Tibial nerve (tissue), 4 donors: ENCODE data around the gene NEK10. TPM values are rescaled to one million over a fixed set of nuclear protein-coding genes. Genes with fewer than 3 reads are reported as not detected.

Experiments
- DNase-seq, 2 donors: peaks; one replicate each; pipeline ENCODE4 v3.0.0-alpha.2; 2019; ENCODE audit warnings: low spot score in 2 of 2
- H3K27ac ChIP-seq, 4 donors: fragments of 200-600 bp; sonication (generic) in 3 of 4; one replicate each; pipeline ENCODE4 v1.5.1; 2017 to 2019; ENCODE audit warnings: mild to moderate bottlenecking in 1 of 4
- H3K27me3 ChIP-seq, 2 donors: fragments of 200-600 bp; sonication (generic) in 1 of 2; one replicate each; pipeline versions ENCODE4 v1.5.1 to v1.6.0; 2017 to 2019
- H3K36me3 ChIP-seq, 3 donors: fragments of 200-600 bp; sonication (generic); one replicate each; pipeline ENCODE4 v1.5.1; 2018 to 2019
- H3K4me1 ChIP-seq, 4 donors: fragments of 200-600 bp; sonication (generic) in 3 of 4; one replicate each; pipeline ENCODE4 v1.5.1; 2017 to 2019
- H3K4me3 ChIP-seq, 4 donors: fragments of 200-600 bp; sonication (generic) in 3 of 4; one replicate each; pipeline ENCODE4 v1.5.1; 2017 to 2019; ENCODE audit warnings: mild to moderate bottlenecking in 1 of 4, moderate library complexity in 1 of 4
- H3K9me3 ChIP-seq, 4 donors: fragments of 200-600 bp; sonication (generic) in 3 of 4; one replicate each; pipeline ENCODE4 v1.5.1; 2017 to 2019
- EP300 ChIP-seq, 2 donors: sonication (generic); formaldehyde crosslinking; IDR thresholded peaks; one replicate each; pipeline ENCODE4 v1.6.1; 2017; ENCODE audit warnings: antibody characterized with exemption in 2 of 2, mild to moderate bottlenecking in 1 of 2
- POLR2A ChIP-seq, 2 donors: fragments of 450-650 bp; IDR thresholded peaks; one replicate each; pipeline ENCODE4 v1.6.1; 2017; ENCODE audit warnings: antibody characterized with exemption in 2 of 2, mild to moderate bottlenecking in 2 of 2, moderate library complexity in 2 of 2
- WGBS, 2 donors: methylation state at CpG; one replicate each; pipeline ENCODE4 v1.1.5; 2018; 5-methylcytosine and 5-hydroxymethylcytosine counted together
- total RNA-seq, 4 donors: library from RNA; depleted of rRNA; stranded (reverse); fragments of >200 nt; gene quantifications; one replicate each; pipeline ENCODE4 v1.1.0, GENCODE V29; 2016
- TF ChIP-seq, protein P1 (sequence below), 5 experiments: fragments of 200-600 bp in 3 of 5; fragments of 450-650 bp in 2 of 5; sonication (generic) in 3 of 5; IDR thresholded peaks; one replicate each; pipeline ENCODE4 v1.5.1; 2016 to 2019; ENCODE audit warnings: antibody characterized with exemption in 5 of 5, mild to moderate bottlenecking in 3 of 5, moderate library complexity in 2 of 5

The NEK10 gene
- total RNA-seq, 4 donors from 2014 or later, result 0.20 to 2.4 (median 1.7) TPM

DNA sequence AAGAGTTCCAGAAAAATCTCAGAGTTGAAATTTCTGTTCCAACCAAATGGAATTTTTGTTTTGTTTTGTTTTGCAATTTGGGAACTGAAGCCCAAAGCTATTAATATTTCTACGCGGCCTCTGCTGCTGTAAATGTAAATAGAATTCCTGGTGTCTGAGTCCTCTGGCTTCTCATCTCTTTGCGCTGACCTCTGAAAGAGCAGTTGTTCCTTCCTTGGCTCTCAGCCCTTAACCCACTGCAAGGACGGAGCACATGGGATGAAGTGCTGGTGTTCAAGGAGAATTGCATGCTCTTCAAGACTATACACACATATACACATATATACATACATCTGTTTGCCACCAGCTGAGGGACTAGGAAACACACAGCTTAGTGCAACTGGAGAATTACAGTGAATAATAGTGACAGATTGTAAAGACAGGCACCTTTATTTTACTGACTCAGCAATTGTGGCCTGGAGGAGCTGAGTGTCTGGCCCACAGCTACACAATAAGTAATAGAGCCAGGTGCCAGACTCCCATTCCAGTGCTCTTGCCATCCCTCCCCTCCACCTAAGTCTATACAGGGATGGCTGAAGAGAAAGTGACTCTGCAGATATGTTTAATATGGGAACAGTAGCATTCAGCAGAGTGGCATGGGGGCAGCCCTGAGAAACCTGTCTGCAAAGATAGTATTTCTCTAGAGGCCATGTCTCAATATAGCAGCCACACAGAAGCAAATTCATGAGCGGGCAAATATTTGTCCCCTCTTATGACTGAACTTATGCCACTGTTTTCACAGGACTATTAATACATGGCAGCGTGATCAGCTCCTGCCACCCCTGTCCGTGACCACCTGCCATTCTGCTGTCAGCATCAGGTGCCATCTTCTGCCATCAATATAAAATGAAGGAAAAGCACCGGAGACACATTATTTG lies 42.3 kb downstream of the NEK10 start:
- H3K27ac ChIP-seq, result no peak overlapping the region
- WGBS, 2 donors, result 54 to 55% methylated on average over 8 of the region's 8 CpGs

DNA sequence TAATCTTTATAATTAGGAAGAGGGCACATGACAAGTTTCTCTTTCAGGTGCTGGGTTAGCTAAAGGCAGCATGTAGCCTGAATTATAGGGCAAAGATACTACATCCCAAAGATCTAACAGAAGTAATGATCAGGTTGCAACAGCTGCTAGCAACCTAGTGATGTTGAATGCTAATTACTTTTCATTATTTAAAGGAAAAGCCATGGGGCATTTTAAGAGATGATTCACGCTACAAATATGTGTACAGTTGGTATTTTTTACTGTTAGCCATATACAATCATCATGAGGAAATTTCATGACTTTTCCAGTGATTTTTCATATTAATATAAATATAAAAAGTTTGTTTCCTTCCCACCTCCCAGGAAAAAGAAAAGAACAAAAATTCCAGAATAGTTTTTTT lies 43.0 kb downstream of the NEK10 start:
- no peak overlapping the region for H3K4me3 ChIP-seq
- no peak for TF ChIP-seq POLR2A (IDR thresholded peaks at IDR 0.05)
- no peak for TF ChIP-seq EP300 (IDR thresholded peaks at IDR 0.05)
- TF ChIP-seq, protein P1, sequence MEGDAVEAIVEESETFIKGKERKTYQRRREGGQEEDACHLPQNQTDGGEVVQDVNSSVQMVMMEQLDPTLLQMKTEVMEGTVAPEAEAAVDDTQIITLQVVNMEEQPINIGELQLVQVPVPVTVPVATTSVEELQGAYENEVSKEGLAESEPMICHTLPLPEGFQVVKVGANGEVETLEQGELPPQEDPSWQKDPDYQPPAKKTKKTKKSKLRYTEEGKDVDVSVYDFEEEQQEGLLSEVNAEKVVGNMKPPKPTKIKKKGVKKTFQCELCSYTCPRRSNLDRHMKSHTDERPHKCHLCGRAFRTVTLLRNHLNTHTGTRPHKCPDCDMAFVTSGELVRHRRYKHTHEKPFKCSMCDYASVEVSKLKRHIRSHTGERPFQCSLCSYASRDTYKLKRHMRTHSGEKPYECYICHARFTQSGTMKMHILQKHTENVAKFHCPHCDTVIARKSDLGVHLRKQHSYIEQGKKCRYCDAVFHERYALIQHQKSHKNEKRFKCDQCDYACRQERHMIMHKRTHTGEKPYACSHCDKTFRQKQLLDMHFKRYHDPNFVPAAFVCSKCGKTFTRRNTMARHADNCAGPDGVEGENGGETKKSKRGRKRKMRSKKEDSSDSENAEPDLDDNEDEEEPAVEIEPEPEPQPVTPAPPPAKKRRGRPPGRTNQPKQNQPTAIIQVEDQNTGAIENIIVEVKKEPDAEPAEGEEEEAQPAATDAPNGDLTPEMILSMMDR (IDR thresholded peaks at IDR 0.05), result no peak
- H3K4me1 ChIP-seq, result peaks cover 0 to 18% (median 6%) of the 10 kb centered on the region in 4 donors
- DNase-seq, result no peak
- no peaks in the 10 kb centered on the region for H3K36me3 ChIP-seq
- no peaks in the 10 kb centered on the region for H3K27me3 ChIP-seq
- 77 to 82% methylated on average over 1 of the region's 1 CpG for WGBS, 2 donors
- H3K27ac ChIP-seq, result peak overlapping the region in 1 of 4 donors; percentile 56
- peaks cover 0 to 3% (median 0%) of the 10 kb centered on the region in 4 donors for H3K9me3 ChIP-seq

More for the DNA sequence above, 42.3 kb downstream of the NEK10 start:
- Histone ChIP-seq H3K27me3 (no peaks in the 10 kb centered on the region), H3K4me1 (peaks cover 0 to 18% (median 6%) of the 10 kb centered on the region in 4 donors), H3K9me3 (peaks cover 0 to 3% (median 0%) of the 10 kb centered on the region in 4 donors), H3K36me3 (no peaks in the 10 kb centered on the region), H3K4me3 (no peak overlapping the region)
- peak in 1 of 2 donors; percentile 15 for DNase-seq
- TF ChIP-seq, protein P1 (IDR thresholded peaks at IDR 0.05), result no peak
- TF ChIP-seq EP300 (IDR thresholded peaks at IDR 0.05) (no peak), POLR2A (IDR thresholded peaks at IDR 0.05) (no peak)

GRCh38 chr3:27325419-27325818 lies 43.8 kb downstream of the NEK10 start:
- Histone ChIP-seq H3K4me3 (no peak overlapping the region), H3K27me3 (no peaks in the 10 kb centered on the region), H3K36me3 (no peaks in the 10 kb centered on the region), H3K4me1 (peaks cover 0 to 18% (median 6%) of the 10 kb centered on the region in 4 donors), H3K27ac (no peak overlapping the region), H3K9me3 (peaks cover 0 to 3% (median 0%) of the 10 kb centered on the region in 4 donors)
- WGBS, 2 donors, result 90 to 100% methylated on average over 1 of the region's 1 CpG
- TF ChIP-seq, protein P1 (IDR thresholded peaks at IDR 0.05), result no peak
- TF ChIP-seq EP300 (IDR thresholded peaks at IDR 0.05), result no peak
- TF ChIP-seq POLR2A (IDR thresholded peaks at IDR 0.05), result no peak
- no peak for DNase-seq

DNA sequence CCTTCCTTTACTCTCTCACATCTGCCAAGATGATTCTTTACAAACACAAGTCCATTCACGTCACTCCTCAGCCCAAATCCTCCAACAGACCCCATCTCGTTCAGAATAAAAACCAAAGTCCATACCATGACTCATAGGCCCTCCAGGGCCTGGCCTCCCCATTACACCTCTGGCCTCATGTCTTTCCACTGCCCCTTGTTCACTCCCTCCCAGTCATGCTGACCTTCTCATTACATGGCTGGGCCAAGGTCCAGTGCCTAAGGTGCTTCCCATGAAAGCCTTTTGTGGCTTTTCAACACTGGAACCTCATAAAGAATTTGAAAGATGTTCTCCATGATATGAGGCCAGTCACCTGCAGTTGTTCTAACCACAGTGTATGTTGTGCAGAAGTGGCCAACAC lies 44.5 kb downstream of the NEK10 start:
- no peak overlapping the region for H3K4me3 ChIP-seq
- H3K27me3 ChIP-seq, result no peaks in the 10 kb centered on the region
- H3K36me3 ChIP-seq, result no peaks in the 10 kb centered on the region
- TF ChIP-seq, protein P1 (IDR thresholded peaks at IDR 0.05), result no peak
- no peak for TF ChIP-seq POLR2A (IDR thresholded peaks at IDR 0.05)
- TF ChIP-seq EP300 (IDR thresholded peaks at IDR 0.05), result no peak
- peaks cover 0 to 18% (median 6%) of the 10 kb centered on the region in 4 donors for H3K4me1 ChIP-seq
- no peak overlapping the region for H3K27ac ChIP-seq
- no peak for DNase-seq
- WGBS, 2 donors, result 59 to 64% methylated on average over 2 of the region's 2 CpGs
- H3K9me3 ChIP-seq, result peaks cover 0 to 3% (median 0%) of the 10 kb centered on the region in 4 donors

DNA sequence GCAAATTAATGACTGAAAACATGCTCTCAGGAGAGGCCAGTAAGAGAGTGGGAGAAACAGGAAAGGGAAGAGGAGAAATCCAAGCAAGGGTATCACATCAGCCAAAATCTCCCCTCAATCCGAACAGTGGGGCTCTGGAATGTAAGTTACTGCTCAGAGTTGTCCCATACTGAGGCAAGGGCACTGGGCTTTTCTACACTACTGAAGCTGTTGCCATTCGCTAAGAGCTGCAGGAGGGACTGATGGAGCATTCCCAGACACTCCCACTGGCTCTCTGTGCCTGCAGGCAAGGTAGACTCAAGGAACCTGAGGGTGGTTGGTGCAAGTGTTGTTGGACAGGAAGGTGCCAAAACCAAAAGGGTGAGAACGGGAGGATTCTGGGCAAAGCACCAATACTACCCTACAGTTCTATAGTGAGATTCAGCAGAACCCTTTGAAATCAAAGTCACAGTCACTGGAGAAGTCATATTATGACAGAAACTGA lies 46.1 kb downstream of the NEK10 start:
- peaks cover 0 to 18% (median 6%) of the 10 kb centered on the region in 4 donors for H3K4me1 ChIP-seq

More for the DNA sequence above, 46.1 kb downstream of the NEK10 start:
- TF ChIP-seq, protein P1 (IDR thresholded peaks at IDR 0.05), result no peak
- TF ChIP-seq POLR2A (IDR thresholded peaks at IDR 0.05) (no peak), EP300 (IDR thresholded peaks at IDR 0.05) (no peak)
- no peaks in the 10 kb centered on the region for H3K9me3 ChIP-seq
- H3K4me3 ChIP-seq, result no peak overlapping the region
- WGBS, 2 donors, result 70 to 79% methylated on average over 3 of the region's 3 CpGs
- no peaks in the 10 kb centered on the region for H3K27me3 ChIP-seq
- H3K27ac ChIP-seq, result no peak overlapping the region
- no peaks in the 10 kb centered on the region for H3K36me3 ChIP-seq
- no peak for DNase-seq
